ENCODE measurements around the gene CFAP73.

DNA sequence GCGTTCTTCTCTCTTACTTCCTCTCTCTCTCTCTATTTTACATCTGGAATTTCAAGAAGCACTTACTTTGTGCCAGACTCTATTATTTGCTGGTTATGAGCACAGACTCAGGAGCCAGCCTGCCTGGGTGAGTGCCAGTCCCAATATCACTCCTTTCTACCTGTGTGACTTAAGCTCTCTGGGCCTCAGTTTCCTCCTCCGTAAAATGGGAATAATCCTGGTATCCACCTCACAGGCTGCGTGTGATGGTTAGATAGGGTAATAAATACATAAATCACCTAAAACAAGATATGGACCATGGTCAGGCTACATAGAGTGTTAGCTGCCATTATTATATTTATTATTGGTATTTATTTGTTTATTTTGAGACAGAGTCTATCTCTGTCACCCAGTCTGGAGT lies 38.3 kb upstream of the CFAP73 start:
- no peak for TF ChIP-seq EZH2 (IDR thresholded peaks at IDR 0.05)
- TF ChIP-seq, protein P1, sequence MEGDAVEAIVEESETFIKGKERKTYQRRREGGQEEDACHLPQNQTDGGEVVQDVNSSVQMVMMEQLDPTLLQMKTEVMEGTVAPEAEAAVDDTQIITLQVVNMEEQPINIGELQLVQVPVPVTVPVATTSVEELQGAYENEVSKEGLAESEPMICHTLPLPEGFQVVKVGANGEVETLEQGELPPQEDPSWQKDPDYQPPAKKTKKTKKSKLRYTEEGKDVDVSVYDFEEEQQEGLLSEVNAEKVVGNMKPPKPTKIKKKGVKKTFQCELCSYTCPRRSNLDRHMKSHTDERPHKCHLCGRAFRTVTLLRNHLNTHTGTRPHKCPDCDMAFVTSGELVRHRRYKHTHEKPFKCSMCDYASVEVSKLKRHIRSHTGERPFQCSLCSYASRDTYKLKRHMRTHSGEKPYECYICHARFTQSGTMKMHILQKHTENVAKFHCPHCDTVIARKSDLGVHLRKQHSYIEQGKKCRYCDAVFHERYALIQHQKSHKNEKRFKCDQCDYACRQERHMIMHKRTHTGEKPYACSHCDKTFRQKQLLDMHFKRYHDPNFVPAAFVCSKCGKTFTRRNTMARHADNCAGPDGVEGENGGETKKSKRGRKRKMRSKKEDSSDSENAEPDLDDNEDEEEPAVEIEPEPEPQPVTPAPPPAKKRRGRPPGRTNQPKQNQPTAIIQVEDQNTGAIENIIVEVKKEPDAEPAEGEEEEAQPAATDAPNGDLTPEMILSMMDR (IDR thresholded peaks at IDR 0.05), result no peak
- TF ChIP-seq EZH2phosphoT487 (IDR thresholded peaks at IDR 0.05), result no peak
